ENCODE results near the gene CORO1A.
"Not testable (repeated sequence)": the region's sequence is repeated elsewhere in the genome, so short reads cannot be mapped to it uniquely, and the experiment has no call there.

Gene CORO1A

GRCh38 chr16:30193615-30194014 lies 10.2 kb downstream of the CORO1A start, which contains the start of the genes BOLA2B and SLX1A:
Gene BOLA2B (minus strand): TSS chr16:30193666. CDS start chr16:30193595, 71 bp downstream.
Gene SLX1A (plus strand): TSS chr16:30193875. CDS start chr16:30194085, 210 bp downstream.
- DNase-seq; in situ Hi-C loops (cut with MboI; ENCODE audit: low pct_unique_long_range_greater_than_20kb, low sequenced_read_pairs): not testable (repeated sequence)

DNA sequence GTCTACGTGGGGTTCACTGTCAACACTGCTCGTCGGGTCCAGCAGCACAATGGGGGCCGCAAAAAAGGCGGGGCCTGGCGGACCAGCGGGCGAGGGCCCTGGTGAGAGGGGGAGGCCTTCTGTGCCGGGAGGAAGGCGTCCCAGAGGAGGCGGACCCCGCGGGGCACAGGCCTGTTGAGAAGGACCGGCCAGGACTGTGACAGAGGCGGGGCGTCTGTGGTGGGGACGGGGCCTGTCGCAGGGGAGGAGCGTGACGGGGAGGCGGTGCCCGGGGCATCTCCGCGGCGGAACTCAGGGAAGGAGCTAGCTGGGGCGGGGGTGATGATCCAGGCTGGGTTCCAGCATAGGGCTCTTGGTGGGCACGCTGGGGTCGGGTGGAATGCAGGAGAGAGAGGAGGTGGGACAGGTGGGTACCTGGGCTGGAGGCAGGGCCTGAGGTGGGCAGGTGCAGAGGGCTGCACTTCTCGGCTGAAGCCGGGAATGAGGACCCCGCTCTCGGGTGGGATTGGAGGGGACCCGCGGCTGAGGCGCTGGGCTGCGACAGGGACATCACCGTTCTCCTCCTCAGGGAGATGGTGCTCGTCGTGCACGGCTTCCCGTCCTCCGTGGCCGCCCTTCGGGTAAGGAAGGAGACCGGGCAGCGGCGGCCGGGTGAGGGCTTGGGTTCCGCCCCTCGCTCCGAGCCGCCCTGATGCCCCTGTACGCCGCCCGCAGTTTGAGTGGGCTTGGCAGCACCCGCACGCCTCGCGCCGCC lies 10.9 kb downstream of the CORO1A start:
- in situ Hi-C loops (cut with MboI; ENCODE audit: low pct_unique_long_range_greater_than_20kb, low sequenced_read_pairs); DNase-seq: not testable (repeated sequence)

DNA sequence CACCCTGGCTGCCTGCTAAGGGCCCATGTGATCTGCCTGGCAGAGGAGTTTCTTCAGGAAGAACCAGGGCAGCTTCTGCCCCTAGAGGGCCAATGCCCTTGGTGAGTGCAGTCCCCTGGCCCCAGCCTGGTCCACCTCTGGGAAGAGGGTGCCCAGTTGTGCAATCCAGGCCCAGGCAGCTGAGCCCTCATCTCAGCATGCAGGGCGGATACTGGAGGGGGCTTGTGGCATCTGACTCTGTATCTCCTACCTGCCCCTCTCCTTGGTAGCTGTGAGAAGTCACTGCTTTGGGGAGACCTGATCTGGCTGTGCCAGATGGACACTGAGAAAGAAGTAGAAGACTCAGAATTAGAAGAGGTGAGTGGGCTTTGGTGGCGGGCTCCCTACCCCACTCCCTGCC lies 13.6 kb downstream of the CORO1A start:
- in situ Hi-C loops (cut with MboI; ENCODE audit: low pct_unique_long_range_greater_than_20kb, low sequenced_read_pairs); DNase-seq: not testable (repeated sequence)

GRCh38 chr16:30199049-30199448 lies 15.6 kb downstream of the CORO1A start, which contains the start of gene SULT1A3:
Gene SULT1A3 (plus strand): TSS chr16:30199255. CDS start chr16:30200729, 1,474 bp downstream.
- in situ Hi-C loops (cut with MboI; ENCODE audit: low pct_unique_long_range_greater_than_20kb, low sequenced_read_pairs); DNase-seq: not testable (repeated sequence)

DNA sequence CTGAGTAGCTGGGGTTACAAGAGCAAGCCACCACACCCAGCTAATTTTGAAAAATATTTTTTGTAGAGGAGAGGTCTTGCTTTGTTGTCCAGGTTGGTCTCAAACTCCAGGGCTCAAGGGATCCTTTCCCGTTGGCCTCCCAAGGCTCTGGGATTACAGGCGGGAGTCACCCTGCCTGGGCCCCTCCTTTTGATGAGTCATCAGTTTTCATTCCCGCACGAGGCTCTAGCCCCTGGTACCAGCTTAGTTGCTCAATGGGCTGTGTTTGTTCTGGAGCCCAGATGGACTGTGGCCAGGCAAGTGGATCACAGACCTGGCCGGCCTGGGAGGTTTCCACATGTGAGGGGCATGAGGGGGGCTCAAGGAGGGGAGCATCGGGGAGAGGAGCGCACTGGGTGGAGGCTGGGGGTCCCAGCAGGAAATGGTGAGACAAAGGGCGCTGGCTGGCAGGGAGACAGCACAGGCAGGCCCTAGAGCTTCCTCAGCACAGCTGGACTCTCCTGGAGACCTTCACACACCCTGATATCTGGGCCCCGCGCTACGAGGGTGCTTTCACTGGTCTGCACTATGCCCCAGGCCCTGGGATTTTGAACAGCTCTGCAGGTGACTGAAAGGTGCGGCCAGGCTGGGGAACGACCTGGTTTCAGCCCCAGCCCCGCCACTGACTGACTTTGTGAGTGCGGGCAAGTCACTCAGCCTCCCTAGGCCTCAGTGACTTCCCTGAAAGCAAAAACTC lies 16.4 kb downstream of the CORO1A start:
- DNase-seq; in situ Hi-C loops (cut with MboI; ENCODE audit: low pct_unique_long_range_greater_than_20kb, low sequenced_read_pairs): not testable (repeated sequence)

GRCh38 chr16:30205541-30206236 lies 22.3 kb downstream of the CORO1A start:
- DNase-seq; in situ Hi-C loops (cut with MboI; ENCODE audit: low pct_unique_long_range_greater_than_20kb, low sequenced_read_pairs): not testable (repeated sequence)

- DNase-seq; in situ Hi-C loops (cut with MboI; ENCODE audit: low pct_unique_long_range_greater_than_20kb, low sequenced_read_pairs): not testable (repeated sequence)
Measured at GRCh38 chr16:30206252-30206651, 22.9 kb downstream of the CORO1A start.

DNA sequence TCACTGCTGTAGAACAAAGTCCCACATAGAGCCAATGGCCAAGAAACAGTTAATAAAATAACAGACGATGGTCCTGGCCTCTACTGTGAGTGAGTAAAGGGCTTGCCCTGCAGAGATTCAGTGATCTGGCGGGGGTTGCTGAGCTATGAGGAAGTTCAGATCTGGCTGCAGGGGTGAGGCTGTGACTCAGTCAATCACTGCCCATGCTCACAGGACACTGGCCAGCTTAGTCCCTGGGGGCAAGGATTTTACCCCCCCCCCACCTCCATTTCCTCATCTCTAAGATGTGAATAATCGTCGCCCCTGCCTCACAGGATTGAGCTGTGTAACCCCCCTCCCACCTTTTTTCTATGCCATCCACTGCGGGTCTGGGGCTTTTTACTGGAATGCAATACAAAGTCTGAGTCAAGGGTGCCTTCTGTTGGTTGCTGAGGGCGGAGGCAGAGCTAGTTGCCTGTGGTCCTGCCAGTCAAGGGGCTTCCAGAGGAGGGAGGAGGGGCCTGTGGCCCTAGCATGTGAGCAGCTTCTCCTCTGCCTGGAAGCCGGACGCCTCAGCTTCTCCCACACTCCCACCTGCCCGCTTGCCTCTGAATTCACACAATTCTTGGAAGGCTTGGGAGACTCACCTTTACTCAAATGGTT lies 23.8 kb downstream of the CORO1A start:
- DNase-seq = not testable (repeated sequence)

GRCh38 chr16:30209032-30209431 lies 25.6 kb downstream of the CORO1A start:
- DNase-seq; in situ Hi-C loops (cut with MboI; ENCODE audit: low pct_unique_long_range_greater_than_20kb, low sequenced_read_pairs): not testable (repeated sequence)

More for the DNA sequence above, 23.8 kb downstream of the CORO1A start:
- in situ Hi-C loops (cut with MboI; ENCODE audit: low pct_unique_long_range_greater_than_20kb, low sequenced_read_pairs) = not testable (repeated sequence)

- in situ Hi-C loops (cut with MboI; ENCODE audit: low pct_unique_long_range_greater_than_20kb, low sequenced_read_pairs); DNase-seq: not testable (repeated sequence)
Measured at GRCh38 chr16:30211414-30211813, 28.0 kb downstream of the CORO1A start.

DNA sequence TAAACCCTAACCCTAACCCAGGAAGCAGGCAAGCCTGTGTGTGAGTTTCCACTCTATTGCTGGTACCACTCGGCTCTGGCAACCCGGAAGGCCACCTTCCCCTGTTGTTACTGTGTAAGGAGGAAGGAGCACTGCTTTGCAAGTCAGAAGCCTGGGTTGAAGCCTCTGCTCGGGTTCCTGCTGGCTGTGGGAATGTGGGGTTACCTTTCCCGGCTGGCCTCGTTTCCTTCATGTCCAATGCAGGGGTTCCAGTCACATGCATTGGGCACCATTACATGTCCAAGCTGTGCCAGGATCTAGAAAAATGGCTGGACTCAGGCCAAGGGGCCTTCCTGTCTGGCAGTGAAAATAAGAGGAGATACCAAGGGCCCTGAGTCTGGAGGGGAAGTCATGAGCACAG lies 33.7 kb downstream of the CORO1A start:
- DNase-seq; in situ Hi-C loops (cut with MboI; ENCODE audit: low pct_unique_long_range_greater_than_20kb, low sequenced_read_pairs): not testable (repeated sequence)

All from KBM-7 (cell line).